ENCODE results near the gene CCNE1.

The CCNE1 gene

GRCh38 chr19:29849208-29849607 is 37.4 kb downstream of the CCNE1 start:
- no peak for DNase-seq

GRCh38 chr19:29850482-29850881 is 38.7 kb downstream of the CCNE1 start:
- no peak for DNase-seq

- DNase-seq, result no peak
Measured at GRCh38 chr19:29851769-29852521, 40.2 kb downstream of the CCNE1 start.

DNA sequence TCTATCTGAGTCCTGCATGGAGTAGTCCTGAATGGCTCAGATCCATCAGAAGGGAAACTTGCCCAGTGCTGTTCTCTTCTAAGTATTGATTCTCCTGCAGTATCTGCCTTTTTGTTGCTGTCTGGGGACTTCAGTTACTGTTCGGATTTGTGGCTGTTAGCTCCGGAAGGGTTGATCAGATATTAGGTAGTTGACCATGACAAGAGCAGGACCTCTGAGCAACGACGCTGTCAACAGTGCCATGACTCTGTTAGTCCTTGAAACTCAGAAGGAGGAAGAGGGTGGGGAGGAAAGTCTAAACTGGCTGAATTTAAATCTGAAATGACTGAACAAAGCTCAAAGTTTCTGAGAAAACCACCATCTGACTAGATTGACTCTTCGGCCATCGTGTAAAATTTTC is 42.2 kb downstream of the CCNE1 start:
- DNase-seq, result no peak

DNA sequence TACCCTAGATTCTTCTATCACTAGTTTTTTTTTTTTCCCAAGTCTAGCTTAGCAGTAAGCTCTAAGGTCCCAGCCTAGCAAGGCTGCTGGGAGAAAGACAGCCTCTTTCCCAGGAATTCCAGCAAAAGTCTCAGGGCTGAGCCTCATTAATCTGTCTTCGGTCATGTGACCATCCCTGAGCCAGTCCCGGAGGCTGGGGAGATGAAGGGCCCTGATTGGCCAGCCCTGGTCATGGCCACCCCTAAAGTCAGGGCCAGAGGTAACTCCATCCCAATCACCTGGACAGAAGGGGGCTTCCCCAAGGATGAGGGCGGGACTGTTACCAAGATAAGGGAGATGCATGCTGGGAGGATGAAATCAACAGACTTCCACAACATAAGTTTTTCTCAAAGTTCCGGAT is 43.3 kb downstream of the CCNE1 start:
- no peak for DNase-seq

DNA sequence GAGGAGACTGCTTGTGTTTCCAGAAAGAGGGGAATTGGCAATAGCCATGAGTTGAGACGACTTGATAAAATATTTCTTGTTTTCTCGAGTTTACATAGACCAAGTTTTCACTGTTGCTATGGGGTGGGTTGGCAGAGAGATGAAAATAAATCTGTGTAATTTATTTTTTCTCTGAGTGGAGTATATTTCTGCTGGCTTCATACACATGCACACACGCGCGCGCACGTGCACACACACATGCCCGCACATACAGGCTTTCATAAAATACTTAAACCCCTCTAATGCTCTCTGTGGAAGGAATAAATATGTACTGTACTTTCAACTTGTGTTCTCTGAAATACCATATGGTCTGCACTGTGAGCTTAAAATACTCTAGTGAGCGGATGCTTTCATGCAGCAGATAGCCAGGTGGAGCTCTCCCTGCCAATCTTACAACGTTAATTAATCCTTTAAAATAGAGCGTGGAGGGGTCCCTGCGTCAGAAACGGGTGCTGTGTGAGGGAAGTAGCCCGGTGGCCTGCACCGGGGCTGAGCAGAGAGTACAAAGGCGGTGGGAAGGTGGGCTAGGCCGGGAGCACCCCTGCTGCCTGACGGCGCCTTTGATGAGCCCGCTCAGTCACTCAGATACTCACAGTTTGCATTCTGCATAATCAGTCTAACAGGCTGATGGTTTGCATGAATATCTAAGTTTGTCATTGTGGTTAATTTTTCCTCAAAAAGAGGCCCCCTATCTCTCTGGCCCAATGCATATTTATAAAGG is 44.1 kb downstream of the CCNE1 start:
- DNase-seq, result no peak

DNA sequence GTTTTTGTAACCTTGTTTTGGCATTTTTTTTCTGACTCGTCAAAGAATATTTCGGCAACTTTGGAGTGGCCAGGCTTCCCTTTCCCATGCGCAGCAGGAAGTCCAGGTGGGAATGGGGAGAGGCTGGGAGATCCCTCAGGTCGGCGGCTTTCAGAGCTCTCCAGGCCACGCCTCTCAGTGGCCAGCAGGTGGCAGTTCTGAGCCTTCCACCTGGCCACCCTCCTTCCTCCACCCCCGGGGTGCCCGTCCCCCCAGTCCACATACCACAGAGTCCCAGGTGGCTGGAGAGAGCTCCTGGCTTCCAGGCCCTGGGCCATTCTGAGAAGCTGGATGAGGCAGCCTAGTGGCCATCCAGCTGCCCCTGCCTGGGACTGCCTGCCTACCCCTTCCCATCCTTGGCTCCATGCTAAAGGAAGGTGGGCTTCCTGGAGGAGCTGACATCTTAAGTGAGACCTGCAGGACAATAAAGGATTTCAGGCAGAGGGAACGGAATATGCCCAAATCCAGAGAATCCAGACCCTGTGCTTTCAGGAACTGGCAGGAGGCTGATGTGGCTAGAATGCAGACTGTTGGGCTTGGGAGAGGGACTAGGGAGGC is 46.3 kb downstream of the CCNE1 start:
- DNase-seq, result no peak

- DNase-seq, result no peak
Measured at GRCh38 chr19:29858621-29859020, 46.8 kb downstream of the CCNE1 start.

- no peak for DNase-seq
Measured at GRCh38 chr19:29860492-29860891, 48.7 kb downstream of the CCNE1 start.

- DNase-seq, result no peak
Measured at GRCh38 chr19:29861574-29861973, 49.8 kb downstream of the CCNE1 start.

DNA sequence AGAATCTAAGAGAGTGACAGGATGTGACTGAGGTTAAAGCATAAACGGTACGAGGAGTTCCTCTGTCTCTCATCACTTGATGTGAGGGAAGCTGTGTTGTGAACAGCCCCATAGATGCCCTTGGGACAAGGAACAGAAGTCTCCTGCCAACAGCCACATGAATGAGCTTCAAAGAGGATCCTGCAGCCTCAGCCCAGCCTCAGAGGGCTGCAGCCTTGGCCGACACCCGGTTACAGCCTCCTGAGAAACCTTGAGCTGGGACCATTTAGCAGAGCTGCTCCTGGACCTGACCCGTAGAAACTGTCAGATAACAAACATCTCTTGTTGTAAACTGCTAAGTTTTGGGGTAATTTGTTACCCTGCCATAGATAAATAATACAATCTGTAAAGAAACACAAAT is 54.2 kb downstream of the CCNE1 start:
- no peak for DNase-seq

- no peak for DNase-seq
Measured at GRCh38 chr19:29867984-29868383, 56.2 kb downstream of the CCNE1 start.

DNA sequence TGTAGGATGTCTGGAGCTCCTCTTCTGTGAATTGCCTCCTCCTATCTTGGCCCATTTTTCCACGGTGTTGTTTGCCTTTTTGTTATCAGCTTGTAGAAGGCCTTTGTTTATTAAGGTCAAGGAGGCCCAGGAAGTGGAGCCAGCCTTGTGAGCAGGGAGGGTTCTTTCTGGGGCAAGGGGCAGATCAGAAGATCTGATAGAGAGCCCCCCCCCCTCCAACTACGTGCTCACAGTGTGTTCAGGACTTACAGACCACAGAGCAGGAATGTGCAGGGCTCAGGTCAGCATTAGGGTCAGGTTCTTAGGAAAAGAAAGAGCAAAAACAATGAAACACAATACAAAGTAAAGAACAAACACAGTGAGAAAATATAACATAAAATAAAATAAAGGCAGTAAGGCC is 59.4 kb downstream of the CCNE1 start:
- no peak for DNase-seq

- DNase-seq, result no peak
Measured at GRCh38 chr19:29872224-29872731, 60.5 kb downstream of the CCNE1 start.

DNA sequence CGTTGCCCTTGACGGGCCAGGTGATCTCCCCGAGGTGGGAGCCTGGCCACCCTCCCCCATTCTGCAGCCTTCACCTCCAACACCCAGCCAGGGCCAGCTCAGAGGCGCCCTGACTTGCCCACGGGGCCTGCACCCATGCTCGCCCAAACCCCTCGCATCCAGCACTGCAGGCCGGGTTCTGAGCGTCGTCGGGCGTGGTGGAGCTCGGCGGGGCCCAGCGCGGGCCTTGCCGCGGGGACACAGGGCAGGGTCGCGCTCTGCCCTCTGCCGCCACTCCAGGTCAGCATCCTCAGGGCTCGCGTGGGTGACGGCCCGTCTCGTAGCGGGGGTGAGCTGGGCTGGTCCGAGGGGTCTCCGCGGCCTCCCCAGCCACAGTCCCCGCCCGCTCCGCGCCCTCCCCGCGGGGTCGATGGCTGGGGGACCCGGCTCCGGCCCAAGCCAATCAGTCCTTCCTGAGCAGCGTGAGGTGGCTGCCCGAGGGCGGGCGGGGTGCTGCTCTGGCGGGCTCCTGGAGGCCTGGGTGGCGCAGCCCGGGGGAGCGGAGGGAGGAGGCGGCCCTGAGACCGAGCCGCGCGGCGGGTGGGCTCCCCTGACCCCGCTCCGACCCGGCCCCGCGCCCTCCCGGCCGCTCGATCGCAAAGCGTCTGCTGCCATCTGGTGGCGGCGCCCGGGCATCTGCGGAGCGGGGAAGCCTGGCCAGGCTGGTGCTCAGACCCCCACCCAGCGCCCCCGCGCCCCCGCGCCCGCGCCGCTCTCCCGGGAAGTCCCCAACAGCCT is 61.4 kb downstream of the CCNE1 start:
- DNase-seq, result no peak

All from KG1 (cell line).